Ovary (tissue), 3 donors: ENCODE results near the gene FANCL.
"Not testable (repeated sequence)": the region's sequence is repeated elsewhere in the genome, so short reads cannot be mapped to it uniquely, and the experiment has no call there.

Experiments used
- CTCF ChIP-seq, 3 donors: fragments of 450-650 bp in 2 of 3; fragments of 200-600 bp in 1 of 3; IDR thresholded peaks; one replicate each; pipeline versions ENCODE4 v1.5.1 to v1.8.0; 2016 to 2022; ENCODE audit warnings: antibody characterized with exemption in 3 of 3, mild to moderate bottlenecking in 1 of 3
- POLR2A ChIP-seq: fragments of 450-650 bp; IDR thresholded peaks from one replicate; pipeline ENCODE4 v1.6.1; 2017; ENCODE audit warnings: antibody characterized with exemption, mild to moderate bottlenecking, moderate library complexity
- donor health status: DM: no; HTN: no; CAD: no.

GRCh38 chr2:58180175-58180574, 61.0 kb downstream of the FANCL start:
- TF ChIP-seq CTCF (IDR thresholded peaks at IDR 0.05); POLR2A: not testable (repeated sequence)
